SH-SY5Y (cell line): ENCODE measurements around the gene MRGPRD.

ENCODE experiments used
- GATA2 ChIP-seq: IDR thresholded peaks from 2 replicates; pipeline ENCODE4 v1.6.1; 2011; ENCODE audit warnings: mild to moderate bottlenecking, low read depth, low read length
- GATA3 ChIP-seq: IDR thresholded peaks from 2 replicates; pipeline ENCODE4 v1.6.1; 2011; ENCODE audit warnings: low read depth, mild to moderate bottlenecking, low read length, moderate library complexity

- no peak for TF ChIP-seq GATA2
- no peak for TF ChIP-seq GATA3
Measured at GRCh38 chr11:68983801-68984200, 3.0 kb upstream of the MRGPRD start.
